ENCODE results near the gene UBA52. TPM values are rescaled to one million over a fixed set of nuclear protein-coding genes. Genes with fewer than 3 reads are reported as not detected.
"Not testable (repeated sequence)": the region's sequence is repeated elsewhere in the genome, so short reads cannot be mapped to it uniquely, and the experiment has no call there.

Gene UBA52
- 1,795 TPM for total RNA-seq

GRCh38 chr19:18571564-18572344, at the start of gene UBA52:
TSS of gene UBA52 (plus strand) at chr19:18571857. CDS start at chr19:18573301, 1,444 bp downstream.
- Histone ChIP-seq H3K4me3 (ENCODE audit: low read length) (peak within 1 kb of the TSS; percentile 95), H3K27me3 (ENCODE audit: insufficient read depth, low read length) (no peaks in the 10 kb centered on the region), H3K4me1 (ENCODE audit: insufficient read depth, low read length) (peaks cover 25% of the 10 kb centered on the region), H3K9me3 (ENCODE audit: low read depth, low read length) (no peaks in the 10 kb centered on the region)

GRCh38 chr19:18522124-18522861, 49.4 kb upstream of the UBA52 start:
- H3K9me3 ChIP-seq (ENCODE audit: low read depth, low read length) = no peaks in the 10 kb centered on the region
- H3K4me1 ChIP-seq (ENCODE audit: insufficient read depth, low read length) = peaks cover 37% of the 10 kb centered on the region
- peak overlapping the region; percentile 97 for H3K4me3 ChIP-seq (ENCODE audit: low read length)
- H3K27me3 ChIP-seq (ENCODE audit: insufficient read depth, low read length) = no peaks in the 10 kb centered on the region

GRCh38 chr19:18522862-18523440, 48.7 kb upstream of the UBA52 start:
- H3K4me3 ChIP-seq (ENCODE audit: low read length); H3K27me3 ChIP-seq (ENCODE audit: insufficient read depth, low read length); H3K9me3 ChIP-seq (ENCODE audit: low read depth, low read length): not testable (repeated sequence)
- H3K4me1 ChIP-seq (ENCODE audit: insufficient read depth, low read length) = peaks cover 31% of the 10 kb centered on the region

- H3K27me3 ChIP-seq (ENCODE audit: insufficient read depth, low read length) = no peaks in the 10 kb centered on the region
- no peaks in the 10 kb centered on the region for H3K9me3 ChIP-seq (ENCODE audit: low read depth, low read length)
- H3K4me1 ChIP-seq (ENCODE audit: insufficient read depth, low read length) = peaks cover 22% of the 10 kb centered on the region
- H3K4me3 ChIP-seq (ENCODE audit: low read length) = no peak overlapping the region
Measured at GRCh38 chr19:18523841-18524240, 47.8 kb upstream of the UBA52 start.

- Histone ChIP-seq H3K4me3 (ENCODE audit: low read length) (no peak overlapping the region), H3K9me3 (ENCODE audit: low read depth, low read length) (no peaks in the 10 kb centered on the region), H3K27me3 (ENCODE audit: insufficient read depth, low read length) (no peaks in the 10 kb centered on the region), H3K4me1 (ENCODE audit: insufficient read depth, low read length) (peaks cover 6% of the 10 kb centered on the region)
Measured at GRCh38 chr19:18526316-18526715, 45.3 kb upstream of the UBA52 start.

GRCh38 chr19:18529782-18530181, 41.9 kb upstream of the UBA52 start:
- H3K4me3 ChIP-seq (ENCODE audit: low read length) = no peak overlapping the region
- H3K27me3 ChIP-seq (ENCODE audit: insufficient read depth, low read length) = no peaks in the 10 kb centered on the region
- no peaks in the 10 kb centered on the region for H3K9me3 ChIP-seq (ENCODE audit: low read depth, low read length)
- H3K4me1 ChIP-seq (ENCODE audit: insufficient read depth, low read length) = no peaks in the 10 kb centered on the region

GRCh38 chr19:18531485-18531884, 40.2 kb upstream of the UBA52 start:
- no peaks in the 10 kb centered on the region for H3K4me1 ChIP-seq (ENCODE audit: insufficient read depth, low read length)
- no peak overlapping the region for H3K4me3 ChIP-seq (ENCODE audit: low read length)
- H3K27me3 ChIP-seq (ENCODE audit: insufficient read depth, low read length) = no peaks in the 10 kb centered on the region
- H3K9me3 ChIP-seq (ENCODE audit: low read depth, low read length) = no peaks in the 10 kb centered on the region

GRCh38 chr19:18532168-18532890, 39.3 kb upstream of the UBA52 start:
- H3K27me3 ChIP-seq (ENCODE audit: insufficient read depth, low read length) = no peaks in the 10 kb centered on the region
- H3K4me3 ChIP-seq (ENCODE audit: low read length) = no peak overlapping the region
- no peaks in the 10 kb centered on the region for H3K4me1 ChIP-seq (ENCODE audit: insufficient read depth, low read length)
- H3K9me3 ChIP-seq (ENCODE audit: low read depth, low read length) = no peaks in the 10 kb centered on the region

- H3K4me3 ChIP-seq (ENCODE audit: low read length) = no peak overlapping the region
- H3K27me3 ChIP-seq (ENCODE audit: insufficient read depth, low read length) = no peaks in the 10 kb centered on the region
- H3K9me3 ChIP-seq (ENCODE audit: low read depth, low read length) = no peaks in the 10 kb centered on the region
- H3K4me1 ChIP-seq (ENCODE audit: insufficient read depth, low read length) = no peaks in the 10 kb centered on the region
Measured at GRCh38 chr19:18533058-18533457, 38.6 kb upstream of the UBA52 start.

GRCh38 chr19:18536475-18536874, 35.2 kb upstream of the UBA52 start:
- Histone ChIP-seq H3K27me3 (ENCODE audit: insufficient read depth, low read length) (no peaks in the 10 kb centered on the region), H3K4me1 (ENCODE audit: insufficient read depth, low read length) (no peaks in the 10 kb centered on the region), H3K9me3 (ENCODE audit: low read depth, low read length) (no peaks in the 10 kb centered on the region), H3K4me3 (ENCODE audit: low read length) (no peak overlapping the region)

- Histone ChIP-seq H3K27me3 (ENCODE audit: insufficient read depth, low read length) (no peaks in the 10 kb centered on the region), H3K4me3 (ENCODE audit: low read length) (no peak overlapping the region), H3K4me1 (ENCODE audit: insufficient read depth, low read length) (peaks cover 10% of the 10 kb centered on the region)
Measured at GRCh38 chr19:18537431-18537830, 34.2 kb upstream of the UBA52 start.

GRCh38 chr19:18538115-18538514, 33.5 kb upstream of the UBA52 start:
- no peaks in the 10 kb centered on the region for H3K9me3 ChIP-seq (ENCODE audit: low read depth, low read length)
- H3K27me3 ChIP-seq (ENCODE audit: insufficient read depth, low read length) = no peaks in the 10 kb centered on the region
- peaks cover 12% of the 10 kb centered on the region for H3K4me1 ChIP-seq (ENCODE audit: insufficient read depth, low read length)
- H3K4me3 ChIP-seq (ENCODE audit: low read length) = no peak overlapping the region

More at GRCh38 chr19:18537431-18537830, 34.2 kb upstream of the UBA52 start:
- no peaks in the 10 kb centered on the region for H3K9me3 ChIP-seq (ENCODE audit: low read depth, low read length)

- no peaks in the 10 kb centered on the region for H3K9me3 ChIP-seq (ENCODE audit: low read depth, low read length)
- H3K27me3 ChIP-seq (ENCODE audit: insufficient read depth, low read length) = no peaks in the 10 kb centered on the region
Measured at GRCh38 chr19:18539372-18539771, 32.3 kb upstream of the UBA52 start.

GRCh38 chr19:18540200-18540599, 31.5 kb upstream of the UBA52 start:
- not testable (repeated sequence) for H3K4me3 ChIP-seq (ENCODE audit: low read length); H3K9me3 ChIP-seq (ENCODE audit: low read depth, low read length); H3K27me3 ChIP-seq (ENCODE audit: insufficient read depth, low read length)
- H3K4me1 ChIP-seq (ENCODE audit: insufficient read depth, low read length) = peaks cover 25% of the 10 kb centered on the region

More at GRCh38 chr19:18539372-18539771, 32.3 kb upstream of the UBA52 start:
- no peak overlapping the region for H3K4me3 ChIP-seq (ENCODE audit: low read length)
- peaks cover 19% of the 10 kb centered on the region for H3K4me1 ChIP-seq (ENCODE audit: insufficient read depth, low read length)
